GM23338 (cell line): Measurements from ENCODE around the gene CTNNA1. TPM values are rescaled to one million over a fixed set of nuclear protein-coding genes. Genes with fewer than 3 reads are reported as not detected.
A peak's percentile ranks its signal among the peaks of the same experiment; 100 is the strongest.

Source experiments
- ATAC-seq: fragments of 200-7000 bp; cut with Tn5 transposase; 3 replicates; pipeline ENCODE4 v1.9.1; 2020
- DNase-seq: peaks from one replicate; pipeline ENCODE4 v3.0.0-alpha.2; 2015; ENCODE audit warnings: low spot score
- H2AFZ ChIP-seq: fragments of 200-600 bp; sonication (generic); 2 replicates; pipeline ENCODE4 v1.8.0; 2016; ENCODE audit warnings: antibody characterized with exemption, mild to moderate bottlenecking, moderate library complexity
- H3F3A ChIP-seq: fragments of 200-600 bp; sonication (generic); replicated peaks from 2 replicates; pipeline ENCODE4 v1.8.0; 2017; ENCODE audit warnings: antibody characterized with exemption, mixed run types, low read depth
- H3K27ac ChIP-seq: fragments of 200-600 bp; sonication (generic); 2 replicates; pipeline ENCODE4 v1.6.1; 2016; ENCODE audit warnings: low read depth
- H3K27me3 ChIP-seq: fragments of 200-600 bp; sonication (generic); 2 replicates; pipeline ENCODE4 v1.8.0; 2016; ENCODE audit warnings: mild to moderate bottlenecking, mixed run types, moderate library complexity; ENCODE audit not compliant: insufficient read depth
- H3K36me3 ChIP-seq: fragments of 200-600 bp; sonication (generic); 2 replicates; pipeline ENCODE4 v1.8.0; 2016; ENCODE audit warnings: mild to moderate bottlenecking; ENCODE audit not compliant: insufficient read depth
- H3K4me1 ChIP-seq: fragments of 200-600 bp; sonication (generic); 2 replicates; pipeline ENCODE4 v1.8.0; 2016; ENCODE audit warnings: mild to moderate bottlenecking, moderate library complexity; ENCODE audit not compliant: insufficient read depth
- H3K4me2 ChIP-seq: fragments of 200-600 bp; sonication (generic); 2 replicates; pipeline ENCODE4 v1.7.1; 2017; ENCODE audit warnings: mixed run types
- H3K4me3 ChIP-seq: fragments of 200-600 bp; sonication (generic); 2 replicates; pipeline ENCODE4 v1.6.1; 2016; ENCODE audit warnings: mixed run types
- H3K79me2 ChIP-seq: fragments of 200-600 bp; sonication (generic); replicated peaks from 2 replicates; pipeline ENCODE4 v1.8.0; 2017; ENCODE audit warnings: mild to moderate bottlenecking; ENCODE audit not compliant: insufficient read depth
- H3K9me2 ChIP-seq: fragments of 200-600 bp; sonication (generic); 2 replicates; pipeline ENCODE4 v1.8.0; 2017; ENCODE audit not compliant: insufficient read depth
- H4K20me1 ChIP-seq: fragments of 200-600 bp; sonication (generic); replicated peaks from 2 replicates; pipeline ENCODE4 v1.8.0; 2017; ENCODE audit warnings: mild to moderate bottlenecking; ENCODE audit not compliant: insufficient read depth
- H3K27ac Mint-ChIP-seq: 2 replicates; pipeline ENCODE4 v1.8.0; 2020; ENCODE audit warnings: inconsistent platforms, mild to moderate bottlenecking, moderate library complexity, mixed read lengths
- H3K27me3 Mint-ChIP-seq: 3 replicates; pipeline ENCODE4 v1.8.0; 2022; ENCODE audit warnings: low read depth, mild to moderate bottlenecking, moderate library complexity, mixed read lengths, inconsistent platforms; ENCODE audit not compliant: insufficient read depth, poor library complexity
- H3K36me3 Mint-ChIP-seq: 3 replicates; pipeline ENCODE4 v1.8.0; 2021; ENCODE audit warnings: low read depth, mild to moderate bottlenecking, inconsistent platforms, moderate library complexity, mixed read lengths
- H3K4me1 Mint-ChIP-seq: 3 replicates; pipeline ENCODE4 v1.8.0; 2020; ENCODE audit warnings: mild to moderate bottlenecking, inconsistent platforms, mixed read lengths
- H3K4me3 Mint-ChIP-seq: 3 replicates; pipeline ENCODE4 v1.8.0; 2021; ENCODE audit warnings: moderate library complexity, mild to moderate bottlenecking, inconsistent platforms, mixed read lengths
- H3K9me3 Mint-ChIP-seq: 3 replicates; pipeline ENCODE4 v1.8.0; 2020; ENCODE audit warnings: moderate library complexity, mild to moderate bottlenecking, inconsistent platforms, mixed read lengths
- EZH2 ChIP-seq: fragments of 200-600 bp; sonication (generic); IDR thresholded peaks from one replicate; pipeline ENCODE4 v1.8.0; 2017; ENCODE audit warnings: antibody characterized with exemption, mild to moderate bottlenecking, low read depth; ENCODE audit not compliant: unreplicated experiment
- JUNB ChIP-seq: IDR thresholded peaks from one replicate; pipeline ENCODE4 v1.6.1; 2016; ENCODE audit warnings: antibody characterized with exemption; ENCODE audit not compliant: unreplicated experiment
- NANOG ChIP-seq: IDR thresholded peaks from 2 replicates; pipeline ENCODE4 v1.6.1; 2016; ENCODE audit warnings: antibody characterized with exemption, borderline replicate concordance
- STAT1 ChIP-seq: IDR thresholded peaks from one replicate; pipeline ENCODE4 v1.6.1; 2016; ENCODE audit warnings: antibody characterized with exemption; ENCODE audit not compliant: unreplicated experiment
- ZNF331 ChIP-seq: fragments of 250-450 bp; sonication (Bioruptor Pico); IDR thresholded peaks from 2 replicates; pipeline ENCODE4 v1.5.0; 2020; ENCODE audit warnings: low read depth, mild to moderate bottlenecking, moderate library complexity
- polyA plus RNA-seq: library from polyadenylated mRNA; unstranded; fragments of >200 nt; fragmentation: Nextera tagmentation; extraction: Ambion mirVana; gene quantifications from 2 replicates; pipeline ENCODE4 v1.2.1, GENCODE V29; 2016
- total RNA-seq: library from RNA; depleted of rRNA; stranded (reverse); fragments of >200 nt; shearing (Covaris generic); gene quantifications from 2 replicates; pipeline ENCODE4 v1.2.3, GENCODE V29; 2014
- TF ChIP-seq, protein P1 (sequence below): IDR thresholded peaks from one replicate; pipeline ENCODE4 v1.6.1; 2018; ENCODE audit warnings: antibody characterized with exemption; ENCODE audit not compliant: unreplicated experiment

CTNNA1 gene
- total and polyA plus RNA-seq, 2 experiments from 2014 or later = 111 to 348 TPM

DNA sequence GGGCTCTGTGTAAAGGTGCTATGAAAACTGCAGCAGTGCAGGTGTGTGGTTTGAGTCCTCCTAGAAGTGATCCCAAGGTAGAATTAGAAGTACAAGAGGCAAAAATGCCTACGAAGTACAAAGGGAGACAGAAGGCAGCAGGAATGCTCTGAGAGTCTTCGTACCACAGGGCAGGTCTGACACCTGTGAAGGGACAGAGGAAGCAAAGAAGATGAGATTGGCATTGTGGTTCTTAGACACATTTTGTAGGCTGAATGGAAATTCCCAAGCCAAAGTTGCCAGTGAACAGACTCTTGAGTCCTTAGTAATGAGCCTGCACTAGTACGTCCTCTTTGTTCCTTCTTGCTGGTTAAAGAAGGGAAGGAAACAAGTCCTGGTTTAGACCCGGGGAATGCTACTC lies 123.6 kb downstream of the CTNNA1 start:
- no peak for DNase-seq

DNA sequence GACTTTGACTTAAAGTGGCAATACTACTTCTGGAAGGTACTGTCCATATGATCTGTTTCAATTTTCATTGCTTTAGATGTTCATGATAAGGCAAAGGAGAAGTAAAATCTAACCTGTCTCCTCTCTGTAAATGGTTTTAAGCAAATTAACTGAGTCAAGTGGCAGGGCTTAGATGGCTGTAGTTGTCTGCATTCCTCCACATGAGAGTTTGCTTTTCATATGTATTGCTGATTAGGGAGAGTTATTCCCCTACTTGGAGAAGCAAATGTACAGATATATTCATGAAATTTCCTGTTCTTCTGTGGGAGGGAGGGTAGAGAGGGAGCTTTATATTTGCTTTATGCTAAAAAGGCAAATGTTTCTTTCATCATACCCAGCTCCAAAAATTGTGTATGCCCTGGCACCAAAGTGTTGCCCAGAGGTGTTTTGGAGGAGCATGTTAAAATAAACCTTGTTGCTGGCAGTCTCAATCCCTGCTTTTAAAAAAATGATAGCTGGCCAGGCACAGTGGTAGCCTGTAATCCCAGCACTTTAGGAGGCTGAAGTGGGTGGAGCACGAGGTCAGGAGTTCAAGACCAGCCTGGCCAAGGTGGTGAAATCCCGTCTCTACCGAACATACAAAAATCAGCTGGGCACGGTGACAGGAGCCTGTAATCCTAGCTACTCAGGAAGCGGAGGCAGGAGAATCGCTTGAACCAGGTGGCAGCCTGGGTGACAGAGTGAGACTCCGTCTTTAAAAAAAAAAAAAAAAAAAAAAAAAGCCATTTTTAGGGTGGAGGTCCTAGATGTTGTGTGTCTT lies 125.4 kb downstream of the CTNNA1 start:
- peak overlapping the region; percentile 28 for H3K4me2 ChIP-seq
- H3K27me3 ChIP-seq = no peaks in the 10 kb centered on the region
- no peak overlapping the region; the same call in 1 of the 2 replicates for H3K27ac ChIP-seq
- no peak overlapping the region for H2AFZ ChIP-seq
- no peak for DNase-seq
- H3F3A ChIP-seq = no peaks in the 10 kb centered on the region
- Mint-ChIP-seq H3K36me3 (peaks cover 5% of the 10 kb centered on the region; the same call in 1 of the 3 replicates), H3K4me3 (no peak overlapping the region), H3K4me1 (peaks cover 67% of the 10 kb centered on the region), H3K27me3 (peaks cover 8% of the 10 kb centered on the region), H3K27ac (no peak overlapping the region), H3K9me3 (no peaks in the 10 kb centered on the region)
- peaks cover 83% of the 10 kb centered on the region for H3K79me2 ChIP-seq
- H3K4me1 ChIP-seq = peaks cover 59% of the 10 kb centered on the region
- TF ChIP-seq STAT1 = no peak
- no peak for TF ChIP-seq NANOG
- no peak for TF ChIP-seq JUNB
- ATAC-seq = no peak
- H3K36me3 ChIP-seq = no peaks in the 10 kb centered on the region
- no peaks in the 10 kb centered on the region for H3K9me2 ChIP-seq
- peaks cover 10% of the 10 kb centered on the region; the same call in 1 of the 2 replicates for H4K20me1 ChIP-seq
- H3K4me3 ChIP-seq = no peak overlapping the region

More for the DNA sequence above, 123.6 kb downstream of the CTNNA1 start:
- Mint-ChIP-seq H3K27ac (peak overlapping the region; percentile 40; the same call in 1 of the 2 replicates), H3K27me3 (peaks cover 9% of the 10 kb centered on the region), H3K9me3 (no peaks in the 10 kb centered on the region), H3K4me1 (peaks cover 73% of the 10 kb centered on the region), H3K36me3 (peaks cover 5% of the 10 kb centered on the region; the same call in 1 of the 3 replicates), H3K4me3 (no peak overlapping the region)
- Histone ChIP-seq H3K4me2 (no peak overlapping the region), H4K20me1 (peaks cover 10% of the 10 kb centered on the region; the same call in 1 of the 2 replicates), H3K27me3 (no peaks in the 10 kb centered on the region), H3K79me2 (peaks cover 90% of the 10 kb centered on the region), H3K9me2 (no peaks in the 10 kb centered on the region), H3K27ac (no peak overlapping the region), H2AFZ (no peak overlapping the region), H3K4me1 (peaks cover 54% of the 10 kb centered on the region), H3F3A (no peaks in the 10 kb centered on the region), H3K36me3 (no peaks in the 10 kb centered on the region), H3K4me3 (no peak overlapping the region)
- TF ChIP-seq STAT1 = no peak
- TF ChIP-seq NANOG = no peak
- no peak for TF ChIP-seq ZNF331 (CRISPR knock-in tag)
- TF ChIP-seq EZH2 = no peak
- TF ChIP-seq, protein P1, sequence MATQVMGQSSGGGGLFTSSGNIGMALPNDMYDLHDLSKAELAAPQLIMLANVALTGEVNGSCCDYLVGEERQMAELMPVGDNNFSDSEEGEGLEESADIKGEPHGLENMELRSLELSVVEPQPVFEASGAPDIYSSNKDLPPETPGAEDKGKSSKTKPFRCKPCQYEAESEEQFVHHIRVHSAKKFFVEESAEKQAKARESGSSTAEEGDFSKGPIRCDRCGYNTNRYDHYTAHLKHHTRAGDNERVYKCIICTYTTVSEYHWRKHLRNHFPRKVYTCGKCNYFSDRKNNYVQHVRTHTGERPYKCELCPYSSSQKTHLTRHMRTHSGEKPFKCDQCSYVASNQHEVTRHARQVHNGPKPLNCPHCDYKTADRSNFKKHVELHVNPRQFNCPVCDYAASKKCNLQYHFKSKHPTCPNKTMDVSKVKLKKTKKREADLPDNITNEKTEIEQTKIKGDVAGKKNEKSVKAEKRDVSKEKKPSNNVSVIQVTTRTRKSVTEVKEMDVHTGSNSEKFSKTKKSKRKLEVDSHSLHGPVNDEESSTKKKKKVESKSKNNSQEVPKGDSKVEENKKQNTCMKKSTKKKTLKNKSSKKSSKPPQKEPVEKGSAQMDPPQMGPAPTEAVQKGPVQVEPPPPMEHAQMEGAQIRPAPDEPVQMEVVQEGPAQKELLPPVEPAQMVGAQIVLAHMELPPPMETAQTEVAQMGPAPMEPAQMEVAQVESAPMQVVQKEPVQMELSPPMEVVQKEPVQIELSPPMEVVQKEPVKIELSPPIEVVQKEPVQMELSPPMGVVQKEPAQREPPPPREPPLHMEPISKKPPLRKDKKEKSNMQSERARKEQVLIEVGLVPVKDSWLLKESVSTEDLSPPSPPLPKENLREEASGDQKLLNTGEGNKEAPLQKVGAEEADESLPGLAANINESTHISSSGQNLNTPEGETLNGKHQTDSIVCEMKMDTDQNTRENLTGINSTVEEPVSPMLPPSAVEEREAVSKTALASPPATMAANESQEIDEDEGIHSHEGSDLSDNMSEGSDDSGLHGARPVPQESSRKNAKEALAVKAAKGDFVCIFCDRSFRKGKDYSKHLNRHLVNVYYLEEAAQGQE = no peak
- no peak for ATAC-seq
